HG02588 (cell line): ENCODE results near the gene DNMBP.
"Not testable (repeated sequence)": the region's sequence is repeated elsewhere in the genome, so short reads cannot be mapped to it uniquely, and the experiment has no call there.

Experiments
- ATAC-seq: cut with Tn5 transposase; IDR thresholded peaks from one replicate; pipeline ENCODE4 v1.9.1; 2021; ENCODE audit warnings: mild to moderate bottlenecking, moderate library complexity; ENCODE audit not compliant: unreplicated experiment

Gene DNMBP

DNA sequence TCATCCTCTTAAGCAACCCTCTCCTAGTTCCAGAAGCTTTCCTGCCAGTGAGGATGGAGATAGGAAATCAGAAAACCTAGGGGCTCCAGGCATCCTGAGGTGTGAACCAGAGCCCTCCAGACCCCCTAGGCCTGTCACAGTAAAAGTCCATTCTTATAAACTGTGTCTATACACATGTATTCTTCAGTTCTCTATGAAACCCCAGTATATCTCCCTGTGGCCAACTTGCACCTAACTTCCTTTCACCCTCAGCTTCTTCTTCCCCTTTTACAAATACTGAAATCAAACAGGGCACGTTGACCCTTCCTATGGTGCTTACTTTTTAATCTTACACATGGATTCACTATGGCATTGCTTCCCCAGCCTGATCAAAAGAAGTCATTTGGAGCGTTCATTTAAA, 168.9 kb downstream of the DNMBP start:
- ATAC-seq: not testable (repeated sequence)

DNA sequence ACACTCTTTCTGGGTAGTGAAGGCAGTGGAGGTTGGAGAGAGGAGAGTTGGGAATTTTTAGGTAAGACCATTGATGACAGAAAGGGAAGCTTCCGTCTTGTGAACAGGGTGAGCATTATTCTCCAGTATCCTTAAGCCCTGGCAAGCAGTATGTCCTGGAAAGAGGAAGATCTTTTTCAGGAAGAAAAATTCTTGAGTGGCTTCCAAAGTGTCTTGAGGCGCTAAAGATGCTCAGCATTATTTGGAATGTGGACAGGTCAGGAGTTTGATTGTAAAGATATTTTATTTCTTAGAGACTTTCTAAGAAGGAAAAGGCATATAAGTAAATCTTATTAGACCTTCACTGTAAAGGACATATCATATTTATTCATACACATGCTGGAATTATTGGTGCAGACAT, 173.0 kb downstream of the DNMBP start:
- no peak for ATAC-seq

DNA sequence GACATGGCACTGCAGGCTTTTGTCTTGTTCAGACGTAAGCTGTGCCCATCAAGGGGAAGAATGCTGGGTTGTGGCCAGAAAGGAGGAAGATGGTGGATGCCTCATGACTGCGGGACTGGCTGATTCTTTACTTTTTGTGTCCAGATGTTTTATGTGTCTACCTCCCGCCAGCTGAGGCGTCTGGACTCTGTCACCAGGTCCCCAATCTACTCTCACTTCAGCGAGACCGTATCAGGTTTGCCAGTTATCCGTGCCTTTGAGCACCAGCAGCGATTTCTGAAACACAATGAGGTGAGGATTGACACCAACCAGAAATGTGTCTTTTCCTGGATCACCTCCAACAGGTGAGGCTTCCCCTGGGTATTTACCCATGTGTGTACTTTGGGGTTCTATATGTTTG, 173.8 kb downstream of the DNMBP start:
- ATAC-seq: no peak

DNA sequence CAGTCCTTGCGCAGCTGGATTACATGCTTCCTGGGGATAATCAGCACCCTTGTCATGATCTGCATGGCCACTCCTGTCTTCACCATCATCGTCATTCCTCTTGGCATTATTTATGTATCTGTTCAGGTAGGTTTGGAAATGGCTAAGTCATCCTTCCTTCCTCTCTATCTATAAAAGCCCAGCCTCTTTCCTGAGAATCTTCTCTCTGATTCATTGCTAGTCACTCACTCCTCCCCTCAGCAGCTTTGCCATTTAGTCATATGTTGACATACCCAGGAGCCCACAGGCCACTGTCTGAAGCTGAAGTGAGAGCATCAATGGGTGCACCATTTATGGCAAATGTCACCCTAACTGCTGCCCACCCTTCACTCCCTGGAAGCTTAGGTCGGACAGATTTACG, 175.3 kb downstream of the DNMBP start:
- no peak for ATAC-seq

DNA sequence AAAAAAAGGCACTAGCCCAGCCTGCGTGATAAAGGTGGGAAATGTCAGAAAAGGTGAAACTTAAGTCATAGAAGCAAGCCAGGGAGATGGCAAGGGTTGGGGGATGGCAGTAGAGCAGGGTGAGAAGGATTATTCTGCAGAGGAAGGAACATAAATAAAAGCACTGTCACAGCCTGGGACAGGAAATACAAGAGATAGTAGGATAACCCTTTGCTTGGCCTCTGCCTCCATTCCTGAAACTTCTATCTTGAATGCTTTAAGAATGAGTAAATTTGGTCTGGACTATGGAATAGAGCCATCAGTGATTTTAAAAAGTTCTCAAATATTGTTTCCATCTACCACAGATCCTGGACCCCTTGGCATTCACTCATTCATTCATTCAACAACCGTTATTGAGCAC, 177.3 kb downstream of the DNMBP start:
- ATAC-seq: no peak

DNA sequence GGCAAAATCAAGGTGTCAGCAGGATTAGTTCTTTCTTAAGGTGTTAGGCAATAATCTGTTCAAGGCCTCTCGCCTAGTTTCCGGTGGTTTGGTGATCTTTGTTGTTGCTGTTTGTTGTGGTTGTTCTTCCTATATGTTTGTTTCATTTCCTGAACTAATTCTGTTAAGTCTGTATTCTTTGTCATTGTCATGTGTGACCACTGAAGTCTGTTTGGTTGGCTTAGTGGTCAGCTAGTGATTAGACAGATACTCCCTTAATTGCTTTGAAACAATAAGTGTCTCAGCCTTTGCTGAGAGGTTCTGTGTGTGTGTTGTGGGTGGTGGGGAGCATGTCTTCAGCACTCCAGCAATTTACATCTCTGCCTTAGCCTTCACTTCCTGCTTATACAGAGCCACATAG, 181.3 kb downstream of the DNMBP start:
- ATAC-seq: no peak

DNA sequence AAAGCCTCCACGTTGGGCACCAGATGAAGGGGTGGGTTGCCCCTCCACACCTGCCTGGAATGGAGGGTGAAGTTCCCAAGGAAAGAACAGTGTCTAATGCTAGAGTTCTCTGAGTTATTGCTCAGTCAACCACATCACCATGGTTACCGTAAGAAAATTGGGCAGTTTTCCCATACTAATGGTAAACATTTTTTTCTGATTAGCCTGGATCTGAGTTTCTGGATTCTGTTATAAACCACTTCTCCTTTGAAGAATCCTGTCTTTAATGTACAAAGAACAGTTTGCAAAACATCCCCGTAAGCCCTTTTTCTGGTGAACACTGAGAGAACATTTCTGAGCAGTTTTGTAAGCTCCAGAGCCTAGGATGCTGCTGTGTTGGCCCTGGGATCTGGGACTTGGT, 181.8 kb downstream of the DNMBP start:
- no peak for ATAC-seq
